Activated T-cell treated with anti-CD3 and anti-CD28 coated beads, Interleukin-2, amount 50 U/mL, for 48 hours (primary cell): ENCODE measurements around the gene KICS2.
"Not testable (repeated sequence)": the region's sequence is repeated elsewhere in the genome, so short reads cannot be mapped to it uniquely, and the experiment has no call there.

Source experiments
- DNase-seq, 2 experiments: peaks; one replicate each; pipeline ENCODE4 v3.0.0-alpha.2; 2020

KICS2 gene

DNA sequence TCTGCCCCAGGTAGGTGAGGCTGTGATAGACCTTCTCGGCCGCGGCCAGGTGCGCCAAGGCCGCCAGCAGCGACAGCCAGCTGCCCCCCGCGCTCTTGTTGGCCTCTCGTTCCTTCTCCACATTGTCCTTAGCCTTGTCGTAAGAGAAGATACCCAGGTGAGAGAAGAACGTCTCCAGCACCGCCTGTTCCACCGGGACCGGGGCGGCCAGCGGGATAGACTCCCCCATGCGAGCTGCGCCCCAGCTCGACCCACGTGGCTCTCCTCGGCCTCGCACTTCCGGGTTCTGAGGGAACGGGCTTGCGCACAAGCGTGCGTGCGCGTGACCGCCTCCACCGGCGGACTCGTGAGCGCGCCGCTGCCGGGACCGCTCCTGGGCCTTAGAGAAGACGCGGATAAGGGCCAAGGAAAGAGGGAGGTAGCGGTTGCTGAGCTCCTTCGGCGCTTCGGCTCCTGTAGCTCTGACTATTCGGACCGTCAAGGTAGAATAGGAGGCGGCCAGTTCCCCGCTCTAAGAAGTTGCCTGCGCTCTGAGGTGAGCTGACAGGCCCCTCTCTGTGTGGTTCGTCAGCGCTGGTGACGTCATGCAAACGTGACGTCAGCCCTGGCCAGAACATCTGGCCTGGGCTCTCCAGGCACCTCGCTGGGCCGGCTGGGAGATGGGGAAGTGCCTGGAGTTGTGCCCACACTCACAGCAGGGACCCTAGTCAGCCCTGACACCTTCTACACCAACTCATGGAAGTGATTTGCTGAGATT lies at the start of gene KICS2:
KICS2 (minus strand) TSS at position 288 of the 757 bp plus-strand sequence; CDS start at position 229, 59 bp downstream.
- peak; percentile 91 to 94 for DNase-seq

DNA sequence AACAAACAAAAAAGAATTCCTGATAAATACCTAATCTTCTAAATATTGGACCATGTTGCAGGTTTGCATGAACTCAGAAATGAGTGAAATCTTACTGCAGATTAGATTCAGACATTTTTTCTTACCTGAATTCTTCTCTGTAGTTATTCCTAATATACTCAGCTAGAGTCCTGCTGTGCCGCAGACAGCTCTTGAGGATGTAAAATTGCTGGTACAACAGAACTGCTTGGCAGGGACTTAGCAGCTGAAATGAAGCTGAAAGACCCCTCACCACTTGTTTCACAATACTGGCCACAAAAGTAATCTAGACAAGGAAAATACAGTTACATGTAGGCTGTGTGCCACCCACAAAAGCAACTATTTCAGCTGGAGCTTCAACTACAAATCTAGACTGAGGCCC lies 48.3 kb upstream of the KICS2 start:
- no peak for DNase-seq

DNA sequence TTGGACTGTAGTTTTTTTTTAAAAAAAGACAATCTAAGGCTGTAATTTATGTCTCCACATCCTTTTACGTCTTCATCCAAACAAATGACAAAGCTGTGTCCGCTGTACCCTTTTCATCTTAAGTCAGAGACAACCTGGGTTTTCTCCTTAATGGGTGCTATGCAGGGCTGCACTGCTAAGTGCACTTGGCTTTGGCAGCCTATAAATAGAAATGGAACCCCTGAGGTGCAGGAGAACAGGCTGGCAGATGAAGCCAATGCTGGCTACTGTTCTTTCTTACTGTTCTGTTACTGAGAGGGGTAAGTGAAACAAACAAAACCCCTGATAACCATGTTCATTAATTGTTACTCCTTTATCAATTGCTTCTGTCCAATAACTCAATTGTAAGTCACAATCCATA lies 47.1 kb upstream of the KICS2 start:
- DNase-seq: no peak

DNA sequence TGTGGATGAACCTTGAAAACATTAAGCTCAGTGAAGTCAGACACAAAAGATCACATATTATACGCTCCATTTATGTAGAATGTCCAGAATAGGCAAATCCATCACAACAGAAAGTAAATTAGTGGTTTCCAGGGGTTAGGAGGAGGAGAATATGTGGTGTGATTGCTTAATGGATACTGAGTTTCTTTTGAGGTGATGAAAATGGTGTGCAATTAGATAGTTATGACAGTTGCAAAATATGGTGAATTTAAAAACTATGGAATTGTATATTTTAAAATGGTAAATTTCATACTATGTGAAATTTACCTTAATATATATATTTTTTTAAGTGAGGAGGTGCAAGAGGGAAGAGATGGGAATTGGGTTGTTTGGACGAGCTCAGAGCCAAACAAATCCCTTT lies 46.3 kb upstream of the KICS2 start:
- DNase-seq: no peak

DNA sequence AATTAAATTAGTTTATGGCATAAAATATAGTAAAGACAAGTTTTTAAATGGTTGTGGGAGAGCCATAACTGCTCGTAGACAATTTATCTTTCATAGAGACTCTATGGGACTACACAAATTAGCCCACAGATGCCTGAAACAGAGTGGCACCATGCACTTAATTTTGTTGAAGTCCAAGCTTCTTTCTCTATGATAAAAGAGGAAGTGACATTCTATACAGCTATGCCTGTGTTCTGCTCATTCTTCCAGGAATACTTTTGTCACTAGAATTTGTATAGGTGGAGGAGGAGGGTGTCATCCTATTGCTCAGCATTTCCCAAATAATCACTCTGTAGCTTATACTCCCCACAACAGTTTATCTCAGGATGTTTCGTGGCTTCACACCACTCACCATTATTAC lies 43.7 kb upstream of the KICS2 start:
- DNase-seq: no peak

DNA sequence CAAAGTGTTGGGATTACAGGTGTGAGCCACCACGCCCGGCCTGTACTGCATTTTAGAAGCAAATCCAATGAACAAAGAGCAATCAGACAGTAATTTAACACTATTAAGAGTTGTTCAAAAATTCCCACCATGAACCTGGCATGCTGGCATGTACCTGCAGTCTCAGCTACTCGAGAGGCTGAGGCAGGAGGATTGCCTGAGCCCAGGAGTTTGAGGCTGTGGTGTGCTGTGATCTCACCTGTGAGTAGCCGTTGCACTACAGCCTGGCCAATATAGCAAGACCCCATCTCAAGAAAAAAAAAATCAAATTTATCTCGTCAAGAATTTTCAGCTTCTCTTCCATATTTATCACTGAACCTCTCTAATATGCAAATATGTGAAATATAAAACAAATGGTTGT lies 39.7 kb upstream of the KICS2 start:
- no peak for DNase-seq

DNA sequence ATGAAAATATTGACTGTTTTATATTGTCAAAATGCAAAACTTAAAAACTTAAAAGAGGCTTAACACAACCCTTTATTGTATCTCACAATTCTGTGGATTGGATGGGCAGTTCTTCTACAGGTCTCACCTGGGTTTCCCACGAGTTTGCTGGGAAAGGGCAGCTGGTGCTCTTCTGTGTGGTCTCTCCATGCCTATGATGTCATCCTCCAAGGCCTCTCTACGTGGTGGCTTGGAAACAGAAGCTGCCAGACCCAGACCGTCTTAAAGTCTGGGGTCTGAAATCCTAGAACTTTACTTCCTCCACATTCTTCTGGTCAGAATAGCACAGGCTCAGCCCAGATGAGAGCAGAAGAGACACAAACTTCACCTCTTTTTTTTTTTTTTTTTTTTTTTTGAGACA lies 36.5 kb upstream of the KICS2 start:
- no peak for DNase-seq

DNA sequence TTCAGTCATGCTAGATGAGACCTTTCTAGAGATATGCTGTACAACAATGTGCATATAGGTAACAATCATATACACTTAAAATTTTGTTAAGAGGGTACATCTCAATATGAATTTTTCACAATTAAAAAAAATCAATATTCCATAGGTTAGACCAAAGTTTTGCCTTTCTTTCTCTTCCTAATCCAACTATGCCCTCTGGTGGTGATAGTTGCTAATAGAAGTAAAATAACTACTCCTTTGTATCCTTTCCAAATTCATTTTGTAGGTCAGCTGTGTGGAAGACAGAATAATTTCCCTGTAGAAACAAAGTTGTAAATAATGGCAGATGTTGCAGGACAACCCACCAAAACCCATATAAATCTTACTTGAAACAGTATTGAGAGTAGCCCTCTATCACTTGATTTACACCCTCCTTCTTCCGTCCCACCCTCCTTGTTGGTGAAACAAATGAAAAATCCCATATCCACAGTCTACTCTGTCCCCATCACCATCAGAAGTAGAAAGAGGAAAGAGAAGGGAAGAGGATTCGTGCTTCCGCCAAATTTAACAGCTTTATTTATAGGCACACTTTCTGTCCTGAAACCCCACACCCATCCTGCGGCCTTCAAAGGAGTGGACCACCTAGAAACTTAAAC lies 34.2 kb upstream of the KICS2 start:
- no peak for DNase-seq

DNA sequence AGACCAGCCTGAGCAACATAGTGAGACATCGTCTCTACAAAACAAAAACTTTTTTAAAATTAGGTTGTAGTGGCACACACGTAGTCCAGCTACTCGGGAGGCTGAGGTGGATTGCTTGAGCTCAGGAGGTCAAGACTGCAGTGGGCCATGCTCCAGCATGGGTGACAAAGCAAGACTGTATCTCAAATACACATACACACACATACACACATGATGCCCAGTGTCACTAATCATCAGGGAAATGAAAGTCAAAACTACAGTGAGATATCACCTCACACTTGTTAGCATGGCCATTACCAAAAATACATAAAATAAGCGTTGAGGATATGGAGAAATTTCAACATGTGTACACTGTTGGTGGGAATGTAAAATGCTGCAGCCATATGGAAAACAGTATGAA lies 33.2 kb upstream of the KICS2 start:
- no peak for DNase-seq

DNA sequence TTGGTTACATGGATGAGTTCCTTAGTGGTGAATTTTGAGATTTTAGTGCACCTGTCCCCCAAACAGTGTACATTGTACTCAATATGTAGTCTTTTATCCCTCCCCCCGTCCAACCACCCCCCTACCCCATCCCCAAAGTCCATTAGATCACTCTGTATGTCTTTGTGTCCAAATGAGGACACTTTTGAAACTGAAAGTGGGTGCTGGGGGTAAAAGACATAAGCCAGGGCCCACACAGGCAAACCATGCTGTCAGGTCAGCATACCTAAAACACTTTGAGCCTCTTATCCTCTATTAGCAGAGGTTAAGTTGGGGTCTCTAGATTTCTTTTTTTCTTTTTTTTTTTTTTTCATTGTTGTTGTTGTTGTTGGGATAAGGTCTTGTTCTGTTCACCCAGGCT lies 31.3 kb upstream of the KICS2 start:
- no peak for DNase-seq

DNA sequence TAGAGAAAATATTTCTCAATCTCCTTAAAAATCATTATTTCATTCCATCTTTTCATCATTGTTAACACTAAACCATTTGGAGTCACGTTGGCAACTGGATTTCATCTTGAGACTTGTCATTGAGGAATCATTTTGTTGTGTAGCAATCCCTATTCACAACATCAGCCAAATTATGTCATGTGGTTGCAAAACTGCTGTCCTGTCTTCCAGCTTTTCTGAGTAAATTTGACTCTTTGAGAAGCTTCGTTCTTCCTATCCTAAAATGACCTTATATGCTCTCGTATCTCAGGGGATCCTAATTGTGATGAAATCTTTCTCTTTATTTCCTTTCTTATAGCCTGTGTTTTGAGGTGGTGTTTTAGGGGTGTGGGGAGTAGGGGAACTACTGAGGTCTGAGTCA lies 30.6 kb upstream of the KICS2 start:
- DNase-seq: no peak

DNA sequence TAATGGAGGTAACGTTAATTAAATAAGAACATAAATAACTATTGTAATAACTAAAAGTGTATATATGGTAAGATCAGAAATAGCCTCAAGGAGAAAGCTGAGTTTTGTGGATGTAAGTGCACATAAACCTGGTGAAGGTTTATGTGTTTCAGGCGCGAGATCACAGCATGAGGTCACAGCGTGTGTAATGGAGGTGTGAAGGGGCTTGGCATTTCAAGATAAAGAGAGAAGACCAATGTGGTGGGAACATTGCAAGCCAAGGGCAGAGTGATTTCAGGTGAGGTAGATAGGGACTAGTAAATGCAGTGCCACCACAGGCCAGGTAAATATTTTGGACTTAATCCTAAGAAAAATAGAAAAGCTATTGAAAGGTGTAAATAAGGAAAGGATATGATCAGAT lies 21.7 kb upstream of the KICS2 start:
- no peak for DNase-seq

DNA sequence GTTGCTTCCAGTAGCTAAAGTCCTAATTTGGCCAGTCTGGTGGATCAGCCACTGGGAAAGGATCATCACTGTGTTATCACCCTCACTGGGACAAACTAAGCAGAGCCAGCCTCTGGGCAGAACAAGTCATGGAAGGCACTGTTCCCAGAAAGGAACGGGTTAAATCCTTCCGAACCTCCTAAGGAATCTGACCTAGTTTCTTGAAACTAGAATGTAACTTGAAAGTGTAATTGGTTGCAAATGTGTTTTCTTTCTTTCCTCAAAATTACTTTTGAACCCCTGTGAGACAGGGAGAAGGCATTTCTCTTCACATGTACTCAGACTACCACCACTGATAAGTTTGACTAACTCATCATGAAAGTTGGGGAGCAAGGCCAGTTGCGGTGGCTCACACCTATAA lies 18.7 kb upstream of the KICS2 start:
- DNase-seq: no peak

DNA sequence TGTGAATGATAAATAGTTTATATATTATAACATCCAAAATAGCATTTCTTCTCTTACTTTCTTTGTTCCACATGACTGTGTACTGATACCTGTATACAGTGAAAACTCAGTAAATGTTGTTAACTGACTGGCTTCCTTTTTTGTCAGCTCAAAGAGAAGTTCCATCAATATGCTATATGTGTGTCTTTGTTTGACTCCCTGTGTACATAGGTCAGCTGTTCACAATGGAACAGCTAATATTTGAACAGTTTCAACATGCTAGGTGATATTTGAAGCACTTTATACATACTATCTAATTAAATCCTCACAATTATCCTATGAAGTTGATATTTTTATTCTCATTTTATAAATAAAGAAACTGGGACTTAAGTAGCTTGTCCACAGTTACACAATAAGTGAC lies 15.3 kb upstream of the KICS2 start:
- DNase-seq: no peak

DNA sequence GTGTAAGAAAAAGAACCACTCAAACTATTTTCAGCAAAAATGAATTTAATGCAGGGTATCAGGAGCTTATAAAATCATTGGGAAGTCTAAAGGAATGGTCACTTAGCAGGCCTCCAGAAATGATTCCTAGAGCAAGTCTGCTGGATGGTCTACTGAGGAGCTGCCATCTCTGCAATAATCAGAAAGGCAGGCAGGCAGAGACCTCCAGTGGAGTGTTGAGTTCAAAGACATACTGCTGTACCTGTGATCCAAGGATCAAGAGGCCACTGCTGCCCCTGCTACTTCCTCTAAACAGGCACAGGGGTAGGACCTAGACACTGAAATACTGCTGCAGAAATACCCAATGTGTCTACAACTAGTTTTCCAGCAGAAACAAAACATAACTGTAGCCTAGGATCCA lies 14.5 kb upstream of the KICS2 start:
- DNase-seq: no peak

DNA sequence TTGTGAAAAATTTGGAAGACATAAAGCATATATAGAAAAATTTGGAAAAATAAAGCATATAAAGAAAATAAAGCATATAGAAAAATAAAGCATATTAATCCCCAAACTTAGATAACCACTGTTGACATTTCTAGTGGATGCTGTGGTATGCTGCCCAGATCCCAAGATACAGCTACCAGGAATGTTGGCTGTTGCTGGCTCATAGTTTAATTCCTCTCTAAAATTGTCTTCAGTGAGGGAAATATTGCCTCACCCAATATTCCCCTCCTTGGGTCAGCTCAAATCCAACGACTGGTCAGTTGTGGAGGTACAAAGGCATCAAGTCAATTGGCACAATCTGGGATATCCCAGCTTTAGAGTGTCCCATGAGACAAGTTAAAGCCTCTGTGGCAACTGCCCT lies 10.1 kb upstream of the KICS2 start:
- DNase-seq: no peak

DNA sequence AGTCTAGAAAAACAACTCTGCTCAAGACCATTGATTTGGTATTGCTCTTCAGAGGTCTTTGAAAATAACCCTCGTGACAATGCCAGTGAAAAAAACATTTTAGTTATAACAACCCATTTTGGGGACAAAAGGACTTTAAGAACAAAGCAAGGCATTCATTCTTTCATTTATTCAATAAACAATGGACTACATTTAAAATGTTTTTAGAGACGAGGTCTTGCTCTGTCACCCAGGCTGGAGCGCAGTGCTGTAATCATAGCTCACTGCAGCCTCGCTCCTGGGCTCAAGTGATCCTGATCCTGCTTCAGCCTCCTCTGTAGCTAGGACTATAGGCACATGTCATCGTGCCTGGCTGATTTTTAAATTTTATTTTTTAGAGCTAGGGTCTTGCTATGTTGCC lies 7.7 kb upstream of the KICS2 start:
- no peak for DNase-seq

DNA sequence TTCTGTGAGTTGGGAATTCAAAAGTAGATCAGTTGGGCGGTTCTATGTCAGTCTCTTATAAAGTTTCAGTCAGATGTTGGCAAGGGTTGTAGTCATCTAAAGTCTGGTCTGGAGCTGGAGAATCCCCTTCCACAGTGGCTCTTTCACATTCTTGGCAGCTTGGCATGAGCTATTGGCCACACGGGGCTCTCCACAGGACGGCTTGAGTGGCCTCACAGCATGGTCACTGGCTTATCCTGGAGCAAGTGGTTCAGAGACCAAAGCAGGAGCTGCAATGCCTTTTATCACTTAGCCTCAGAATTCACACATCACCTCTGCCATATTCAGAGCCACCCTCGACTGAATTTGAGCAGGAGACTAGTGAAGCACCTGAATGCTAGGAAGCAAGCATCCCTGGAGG lies 7.1 kb upstream of the KICS2 start:
- DNase-seq: no peak

DNA sequence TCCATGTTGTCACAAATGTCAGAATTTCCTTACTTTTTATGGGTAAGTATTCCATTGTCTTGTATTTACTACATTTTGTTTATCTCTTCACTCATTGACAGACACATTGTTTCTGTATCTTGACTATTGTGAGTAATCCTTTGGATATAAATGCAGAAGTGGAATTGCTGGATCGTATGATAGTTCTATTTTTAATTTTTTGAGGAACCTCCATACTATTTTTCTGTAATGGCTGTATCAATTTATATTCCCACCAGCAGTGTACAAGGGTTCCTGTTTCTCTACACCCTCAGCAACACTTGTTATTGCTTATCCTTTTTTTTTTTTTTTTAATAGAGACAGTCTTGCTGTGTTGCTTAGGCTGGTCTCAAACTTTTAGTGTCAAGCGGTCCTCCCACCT lies 3.5 kb upstream of the KICS2 start:
- DNase-seq: no peak

DNA sequence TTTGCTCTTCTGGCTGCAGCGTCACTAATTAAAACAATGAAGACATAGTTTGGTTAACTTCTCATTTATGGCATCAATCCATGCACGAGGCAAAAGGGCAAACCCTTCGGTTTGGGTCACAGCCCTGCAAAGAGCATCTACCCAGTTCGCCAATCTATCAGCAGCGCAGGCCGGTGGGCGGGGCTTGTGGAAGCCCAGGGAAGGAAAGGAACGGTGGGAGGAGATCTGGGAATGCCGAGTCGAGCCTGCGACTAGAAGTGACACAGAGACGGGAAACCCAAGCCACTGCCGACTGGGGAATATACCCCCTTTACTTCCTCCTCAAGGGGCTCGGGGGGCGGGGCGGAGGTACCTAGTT lies 466 bp downstream of the KICS2 start:
- peak in 1 of 2 experiments; percentile 77 for DNase-seq

DNA sequence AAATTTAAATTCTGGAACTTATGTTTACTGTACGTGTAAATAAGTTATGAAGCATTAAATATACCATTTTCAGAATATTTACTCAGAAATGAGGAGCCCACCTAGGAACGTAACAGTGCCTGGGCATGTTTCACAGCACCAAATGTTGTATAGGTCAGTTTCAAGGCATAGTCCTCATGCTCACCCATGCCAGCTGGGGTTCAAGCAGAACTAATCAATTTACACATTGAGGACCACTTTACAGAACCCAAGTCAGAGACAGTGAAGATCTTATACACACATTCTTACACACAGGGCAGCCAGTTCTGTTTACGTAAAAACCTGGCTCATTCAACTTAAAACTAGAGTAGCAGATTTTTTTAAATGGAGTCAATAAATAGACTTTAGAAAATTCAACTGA lies 2.0 kb downstream of the KICS2 start:
- DNase-seq: no peak

DNA sequence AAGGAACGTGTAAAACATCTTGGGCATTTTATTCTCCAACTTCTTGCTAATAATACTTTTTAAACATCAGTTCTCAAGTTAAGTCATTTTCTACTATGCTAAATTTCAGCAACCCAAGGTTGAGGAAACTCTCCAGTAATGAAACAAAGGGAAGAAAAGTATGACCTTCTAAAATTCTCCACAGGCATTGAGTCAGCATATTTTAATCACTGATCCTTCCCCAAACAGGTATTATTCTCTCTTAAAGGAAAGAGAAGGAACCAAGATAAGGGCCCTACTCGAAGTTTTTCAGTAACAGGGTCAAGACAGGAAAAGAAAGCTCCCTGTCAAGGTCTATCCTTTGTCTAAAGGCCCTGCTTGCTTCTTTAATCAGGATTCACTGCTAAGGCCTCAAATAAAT lies 3.0 kb downstream of the KICS2 start:
- DNase-seq: no peak

DNA sequence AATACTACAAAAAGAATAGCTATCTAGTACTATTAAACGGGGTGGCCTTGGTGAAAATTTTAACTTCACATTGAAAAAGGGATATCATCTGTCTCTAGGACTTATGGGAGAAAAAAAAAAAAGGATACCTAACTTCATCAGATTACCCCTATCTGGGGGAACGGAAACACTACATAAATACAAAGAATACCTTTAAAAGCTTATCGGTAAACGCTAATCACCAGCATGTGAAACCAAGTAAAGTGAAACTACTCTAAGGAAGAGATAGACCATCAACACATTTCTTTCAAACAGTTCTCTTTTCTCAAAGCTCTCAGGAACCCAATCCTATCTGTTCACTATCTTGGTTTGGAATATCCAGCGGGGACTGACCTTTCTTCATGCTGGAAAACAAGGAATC lies 3.5 kb downstream of the KICS2 start:
- no peak for DNase-seq

DNA sequence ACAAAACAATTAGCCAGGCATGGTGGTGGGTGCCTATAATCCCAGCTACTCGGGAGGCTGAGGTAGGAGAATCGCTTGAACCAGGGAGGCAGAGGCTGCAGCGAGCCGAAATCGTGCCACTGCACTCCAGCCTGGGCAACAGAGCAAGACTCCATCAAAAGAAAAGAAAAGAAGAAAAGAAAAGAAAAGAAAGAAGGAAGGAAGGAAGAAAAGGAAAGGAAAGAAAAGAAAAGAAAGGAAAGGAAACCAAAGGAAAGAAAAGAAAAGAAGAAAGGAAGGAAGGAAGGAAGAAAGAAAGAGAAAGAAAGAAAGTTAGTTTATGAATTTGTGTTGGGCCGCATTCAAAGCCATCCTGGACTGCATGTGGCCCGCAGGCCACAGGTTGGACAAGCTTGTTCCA lies 4.5 kb downstream of the KICS2 start:
- DNase-seq: not testable (repeated sequence)

DNA sequence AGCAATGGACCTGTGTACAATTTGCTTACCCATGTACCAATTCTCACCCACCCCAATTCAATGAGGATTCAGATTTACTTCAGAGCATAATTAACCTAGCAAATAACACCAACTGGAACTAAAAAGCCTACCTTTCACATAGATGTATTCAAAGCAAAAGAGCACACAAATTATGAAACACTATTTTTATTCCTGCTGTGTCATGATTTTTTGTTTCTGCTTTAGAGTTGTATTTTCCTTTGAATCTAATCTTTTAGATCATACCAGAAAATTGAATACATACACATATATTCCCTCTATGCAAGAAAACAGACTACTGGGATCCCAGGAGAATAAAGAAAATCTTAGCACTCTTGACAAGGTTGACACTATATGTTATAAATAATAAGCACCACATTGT lies 5.9 kb downstream of the KICS2 start:
- DNase-seq: no peak
